TTC549 (cell line): ENCODE results near the gene SLC6A5.

Source experiments
- FAIRE-seq: peaks from 2 replicates; lab custom pipeline; 2012; peaks lifted over from hg19 to GRCh38; lab: Jason Lieb, UNC

SLC6A5 gene

DNA sequence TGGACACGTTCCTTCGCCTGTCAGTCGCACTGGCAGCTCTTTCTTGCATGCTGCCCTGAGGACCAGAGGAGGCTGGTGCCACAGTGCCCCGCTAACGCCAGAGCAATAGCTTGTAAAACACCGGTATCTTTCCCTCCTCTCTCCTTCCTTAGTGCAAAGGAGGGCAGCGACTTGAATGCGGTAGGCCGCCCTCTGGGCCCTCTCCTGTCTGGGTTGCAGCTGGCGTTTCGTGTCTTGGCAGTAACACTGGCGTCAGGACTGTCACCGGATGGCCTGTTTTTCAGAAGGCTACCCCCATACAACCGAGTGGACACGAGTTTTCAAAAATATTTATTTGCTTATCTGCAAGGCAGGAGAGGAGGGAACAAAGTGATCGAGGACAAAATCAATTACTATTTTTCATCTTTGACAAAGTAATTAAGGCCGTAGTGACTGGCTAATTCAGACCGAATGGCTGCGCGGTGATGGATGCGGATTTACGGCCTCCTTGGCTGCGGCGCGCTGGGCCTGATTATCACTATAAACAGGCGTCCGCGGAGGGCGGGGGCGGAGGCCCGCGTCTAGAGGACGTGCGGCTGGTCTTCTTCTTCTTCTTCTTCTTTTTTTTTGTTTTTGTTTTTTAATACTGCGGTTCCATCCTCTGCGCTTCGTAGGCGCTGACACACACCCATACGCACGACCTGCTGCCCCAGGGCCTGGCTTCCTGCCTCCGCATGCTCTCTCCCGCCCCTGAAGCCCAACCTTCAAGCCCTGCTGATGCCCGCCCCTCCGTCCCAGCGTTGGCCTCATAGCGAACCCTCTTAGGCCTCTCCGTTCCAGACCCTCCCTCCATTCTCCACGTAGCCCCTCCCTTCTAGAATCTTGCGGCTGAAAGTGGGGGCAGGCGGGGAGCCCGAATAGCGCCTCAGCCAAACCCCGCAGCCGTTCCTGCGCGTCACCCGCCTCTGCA lies 2.9 kb upstream of the SLC6A5 start:
- no peak for FAIRE-seq

DNA sequence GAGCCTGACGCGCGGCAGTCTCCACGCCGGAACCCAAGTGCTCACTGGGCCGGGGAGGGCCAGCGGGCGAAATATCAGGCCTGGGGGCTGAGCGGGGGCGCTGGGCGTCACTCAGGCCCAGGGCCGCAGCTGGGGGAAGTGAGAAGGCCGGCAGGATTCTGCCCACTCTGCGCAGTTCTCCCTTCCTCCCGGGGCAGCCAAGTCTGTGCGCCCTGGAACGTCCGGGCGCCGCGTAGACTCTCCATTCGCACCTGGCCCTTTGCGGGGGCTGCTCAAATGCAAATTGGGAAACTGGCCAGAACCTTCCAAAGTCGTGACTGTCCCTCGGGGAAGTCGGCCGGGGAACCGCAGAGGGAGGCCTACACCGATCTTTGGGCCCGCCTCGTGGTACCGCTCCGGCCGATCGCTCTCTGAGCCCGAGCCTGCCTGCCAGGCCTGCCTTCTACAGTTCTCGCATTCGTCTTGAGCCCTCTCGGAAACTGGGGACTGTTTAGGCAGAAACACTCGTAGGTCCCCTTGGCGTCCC lies 2.2 kb upstream of the SLC6A5 start:
- FAIRE-seq = no peak

- no peak for FAIRE-seq
Observed at GRCh38 chr11:20597680-20598484, 1.5 kb upstream of the SLC6A5 start.

- no peak for FAIRE-seq
Observed at GRCh38 chr11:20598492-20598891, 916 bp upstream of the SLC6A5 start.

DNA sequence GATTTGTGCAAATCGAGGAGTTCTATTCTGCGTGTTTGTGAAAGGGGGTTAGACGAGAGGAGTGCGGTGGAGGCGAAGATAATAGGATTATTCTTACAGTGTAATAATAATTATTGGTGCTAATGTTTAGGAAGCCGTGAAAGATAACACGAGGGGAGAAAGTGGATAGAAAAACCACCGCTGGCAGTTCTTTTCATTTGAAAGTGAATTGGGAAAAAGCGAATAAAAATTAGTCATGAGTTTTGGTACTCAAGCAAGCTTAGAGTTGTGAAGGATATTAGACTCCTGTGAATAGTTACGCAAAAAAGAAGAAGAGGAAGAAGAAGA lies 575 bp downstream of the SLC6A5 start:
- no peak for FAIRE-seq

GRCh38 chr11:20600551-20600950 lies 1.1 kb downstream of the SLC6A5 start:
- FAIRE-seq = no peak

GRCh38 chr11:20601221-20601914 lies 2.0 kb downstream of the SLC6A5 start:
- no peak for FAIRE-seq

- no peak for FAIRE-seq
Observed at GRCh38 chr11:20604295-20604803, 4.9 kb downstream of the SLC6A5 start.

GRCh38 chr11:20604864-20605601 lies 5.6 kb downstream of the SLC6A5 start:
- no peak for FAIRE-seq

- FAIRE-seq = no peak
Observed at GRCh38 chr11:20605602-20606091, 6.2 kb downstream of the SLC6A5 start.

GRCh38 chr11:20608934-20609333 lies 9.5 kb downstream of the SLC6A5 start:
- no peak for FAIRE-seq

GRCh38 chr11:20609727-20610707 lies 10.6 kb downstream of the SLC6A5 start:
- no peak for FAIRE-seq

- FAIRE-seq = no peak
Observed at GRCh38 chr11:20610825-20611224, 11.4 kb downstream of the SLC6A5 start.

GRCh38 chr11:20611445-20611844 lies 12.0 kb downstream of the SLC6A5 start:
- no peak for FAIRE-seq

DNA sequence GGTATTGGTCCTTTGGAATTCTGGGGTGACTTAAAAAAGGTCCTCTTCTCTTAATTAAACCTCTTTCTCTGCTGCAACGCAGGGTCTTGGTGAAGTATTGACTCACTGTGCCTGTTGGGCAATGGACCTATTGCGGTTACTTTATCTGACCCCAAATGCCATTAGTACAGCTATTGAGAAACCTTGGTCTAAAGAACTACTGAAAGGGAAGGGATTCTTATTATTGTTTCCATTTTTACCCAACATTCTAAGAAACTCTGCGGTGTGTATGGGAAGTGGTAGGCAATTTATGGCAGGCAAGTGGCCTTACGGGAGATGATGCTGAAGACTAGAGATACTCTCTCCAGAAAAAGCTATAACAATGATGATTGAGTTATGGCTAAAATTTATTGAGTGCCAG lies 12.5 kb downstream of the SLC6A5 start:
- no peak for FAIRE-seq

GRCh38 chr11:20612416-20612815 lies 13.0 kb downstream of the SLC6A5 start:
- no peak for FAIRE-seq

DNA sequence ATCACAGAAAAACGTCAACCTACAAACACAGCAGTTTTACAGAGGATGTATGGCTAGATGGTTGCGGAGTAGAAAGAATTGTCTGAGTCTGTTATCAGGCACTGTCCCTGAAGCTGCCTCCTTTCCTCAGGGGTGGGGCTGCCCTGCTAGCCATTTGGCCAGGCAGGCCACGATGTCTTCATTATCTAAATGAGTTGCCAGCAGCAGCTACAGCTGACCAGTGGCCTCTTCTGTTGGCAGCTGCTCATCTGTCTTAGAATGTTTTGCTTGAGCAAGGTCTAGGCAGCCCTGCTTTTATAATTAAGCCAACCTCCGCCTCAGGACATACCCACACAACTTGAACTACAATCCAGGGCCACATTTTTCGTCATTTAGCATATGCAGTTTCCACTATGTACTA lies 17.5 kb downstream of the SLC6A5 start:
- FAIRE-seq = no peak

DNA sequence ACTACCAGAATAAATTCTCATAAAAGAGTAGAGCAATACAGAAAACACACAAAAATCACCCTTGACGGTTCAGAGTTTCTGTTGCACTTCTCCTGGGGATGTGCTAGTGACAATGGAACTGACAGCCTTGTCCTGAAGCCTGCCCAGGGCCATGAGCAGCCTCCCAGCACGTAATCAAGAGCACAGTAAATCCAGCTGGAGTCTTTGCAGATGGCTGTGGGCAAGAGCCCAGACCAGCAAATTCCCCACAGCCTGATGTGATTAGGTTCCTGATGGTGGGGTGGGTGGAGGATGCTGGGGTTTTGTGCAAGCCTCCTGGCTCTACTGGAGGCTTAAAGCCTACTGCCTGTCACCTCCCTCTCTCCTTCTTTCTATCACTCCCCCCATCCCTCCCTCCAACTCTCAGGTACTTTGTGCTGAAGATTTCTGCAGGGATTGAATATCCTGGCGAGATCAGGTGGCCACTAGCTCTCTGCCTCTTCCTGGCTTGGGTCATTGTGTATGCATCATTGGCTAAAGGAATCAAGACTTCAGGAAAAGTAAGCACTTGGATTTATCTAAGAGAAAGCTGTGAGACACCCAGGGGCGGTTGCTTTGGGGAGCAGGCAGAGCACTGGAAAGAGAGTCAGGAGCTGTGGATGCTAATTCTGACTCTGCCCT lies 18.1 kb downstream of the SLC6A5 start:
- FAIRE-seq = no peak

GRCh38 chr11:20618083-20618482 lies 18.7 kb downstream of the SLC6A5 start:
- FAIRE-seq = no peak

GRCh38 chr11:20620988-20621387 lies 21.6 kb downstream of the SLC6A5 start:
- FAIRE-seq = no peak
